ENCODE data around the gene ABCC9. TPM values are rescaled to one million over a fixed set of nuclear protein-coding genes. Genes with fewer than 3 reads are reported as not detected.
"Not testable (repeated sequence)": the region's sequence is repeated elsewhere in the genome, so short reads cannot be mapped to it uniquely, and the experiment has no call there.

Gene ABCC9
- total and polyA plus RNA-seq, 10 donors: 0.42 to 21.8 (median 14.2) TPM

GRCh38 chr12:21797539-21797938 is 143.7 kb downstream of the ABCC9 start:
- intact Hi-C loops (cut with DNase I; ENCODE audit: low total_unique reads): no loop called here

DNA sequence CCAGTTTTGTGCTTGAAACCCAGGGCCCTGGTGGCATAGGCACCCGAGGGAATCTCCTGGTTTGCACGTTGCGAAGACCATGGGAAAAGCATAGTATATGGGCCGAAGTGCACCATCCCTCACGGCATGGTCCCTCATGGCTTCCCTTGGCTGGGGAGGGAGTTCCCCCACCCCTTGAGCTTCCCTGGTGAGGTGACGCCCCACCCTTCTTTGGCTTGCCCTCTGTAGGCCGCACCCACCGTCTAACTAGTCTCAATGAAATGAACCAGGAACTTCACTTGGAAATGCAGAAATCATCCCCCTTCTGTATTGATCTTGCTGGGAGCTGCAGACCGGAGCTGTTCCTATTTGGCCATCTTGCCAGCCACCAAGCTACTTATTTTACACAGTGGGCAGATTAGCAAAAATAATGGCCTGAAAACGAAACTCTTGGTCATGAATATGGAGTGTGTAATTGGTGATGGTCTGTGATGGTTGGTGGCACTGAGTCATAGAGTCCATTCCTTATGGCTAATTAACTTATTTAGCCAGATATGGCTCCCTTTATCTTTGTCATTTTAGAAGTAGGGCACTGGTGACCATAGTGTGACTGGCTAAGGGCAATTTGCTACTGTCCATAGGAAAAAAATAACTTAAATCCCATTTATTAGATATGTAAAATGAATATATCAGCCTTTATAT is 145.4 kb downstream of the ABCC9 start:
- peaks cover 0 to 4% (median 0%) of the 10 kb centered on the region in 8 donors for H3K9me3 ChIP-seq
- no peak for TF ChIP-seq POLR2AphosphoS5 (IDR thresholded peaks at IDR 0.05)
- TF ChIP-seq, protein P1, sequence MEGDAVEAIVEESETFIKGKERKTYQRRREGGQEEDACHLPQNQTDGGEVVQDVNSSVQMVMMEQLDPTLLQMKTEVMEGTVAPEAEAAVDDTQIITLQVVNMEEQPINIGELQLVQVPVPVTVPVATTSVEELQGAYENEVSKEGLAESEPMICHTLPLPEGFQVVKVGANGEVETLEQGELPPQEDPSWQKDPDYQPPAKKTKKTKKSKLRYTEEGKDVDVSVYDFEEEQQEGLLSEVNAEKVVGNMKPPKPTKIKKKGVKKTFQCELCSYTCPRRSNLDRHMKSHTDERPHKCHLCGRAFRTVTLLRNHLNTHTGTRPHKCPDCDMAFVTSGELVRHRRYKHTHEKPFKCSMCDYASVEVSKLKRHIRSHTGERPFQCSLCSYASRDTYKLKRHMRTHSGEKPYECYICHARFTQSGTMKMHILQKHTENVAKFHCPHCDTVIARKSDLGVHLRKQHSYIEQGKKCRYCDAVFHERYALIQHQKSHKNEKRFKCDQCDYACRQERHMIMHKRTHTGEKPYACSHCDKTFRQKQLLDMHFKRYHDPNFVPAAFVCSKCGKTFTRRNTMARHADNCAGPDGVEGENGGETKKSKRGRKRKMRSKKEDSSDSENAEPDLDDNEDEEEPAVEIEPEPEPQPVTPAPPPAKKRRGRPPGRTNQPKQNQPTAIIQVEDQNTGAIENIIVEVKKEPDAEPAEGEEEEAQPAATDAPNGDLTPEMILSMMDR (IDR thresholded peaks at IDR 0.05 in 8 of 11, conservative IDR thresholded peaks at IDR 0.05 in 3 of 11): no peak
- TF ChIP-seq POLR2A (IDR thresholded peaks at IDR 0.05): no peak
- intact Hi-C loops (cut with DNase I; ENCODE audit: low total_unique reads): no loop called here

More at GRCh38 chr12:21797539-21797938, 143.7 kb downstream of the ABCC9 start:
- H3K9me3 ChIP-seq: peaks cover 0 to 4% (median 0%) of the 10 kb centered on the region in 8 donors
- H3K27ac ChIP-seq: no peak overlapping the region
- H3K4me1 ChIP-seq: no peaks in the 10 kb centered on the region
- H3K4me3 ChIP-seq: no peak overlapping the region
- 74 to 85% (median 84%) methylated on average over 1 of the region's 1 CpG for WGBS, 5 donors
- peaks cover 0 to 14% (median 0%) of the 10 kb centered on the region in 7 donors for H3K27me3 ChIP-seq (replicated peaks in 1 of 7)
- TF ChIP-seq, protein P1 (IDR thresholded peaks at IDR 0.05 in 8 of 11, conservative IDR thresholded peaks at IDR 0.05 in 3 of 11): no peak
- TF ChIP-seq POLR2AphosphoS5 (IDR thresholded peaks at IDR 0.05) (no peak), POLR2A (IDR thresholded peaks at IDR 0.05) (no peak)
- DNase-seq: no peak
- H3K36me3 ChIP-seq: no peaks in the 10 kb centered on the region

DNA sequence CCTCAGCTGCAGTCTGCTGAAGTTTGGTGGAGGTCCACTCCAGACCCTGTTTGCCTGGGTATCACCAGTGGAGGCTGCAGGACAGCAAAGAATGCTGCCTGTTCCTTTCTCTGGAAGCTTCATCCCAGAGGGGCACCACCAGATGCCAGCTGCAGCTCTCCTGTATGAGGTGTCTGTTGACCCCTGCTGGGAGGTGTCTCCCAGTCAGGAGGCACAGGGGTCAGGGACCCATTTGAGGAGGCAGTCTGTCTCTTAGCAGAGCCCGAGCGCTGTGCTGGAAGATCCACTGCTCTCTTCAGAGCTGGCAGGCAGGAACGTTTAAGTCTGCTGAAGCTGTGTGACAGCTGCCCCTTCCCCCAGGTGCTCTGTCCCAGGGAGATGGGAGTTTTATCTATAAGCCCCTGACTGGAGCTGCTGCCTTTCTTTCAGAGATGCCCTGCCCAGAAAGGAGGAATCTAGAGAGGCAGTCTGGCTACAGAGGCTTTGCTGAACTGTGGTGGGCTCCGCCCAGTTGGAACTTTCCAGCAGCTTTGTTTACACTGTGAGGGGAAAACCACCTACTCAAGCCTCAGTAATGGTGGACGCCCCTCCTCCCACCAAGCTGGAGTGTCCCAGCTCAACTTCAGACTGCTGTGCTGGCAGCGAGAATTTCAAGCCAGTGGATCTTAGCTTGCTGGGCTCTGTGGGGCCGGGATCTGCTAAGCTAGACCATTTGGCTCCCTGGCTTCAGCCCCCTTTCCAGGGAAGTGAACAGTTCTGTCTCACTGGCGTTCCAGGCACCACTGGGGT is 146.2 kb downstream of the ABCC9 start:
- H3K27ac ChIP-seq; intact Hi-C loops (cut with DNase I; ENCODE audit: low total_unique reads); H3K36me3 ChIP-seq; H3K4me3 ChIP-seq; H3K9me3 ChIP-seq; H3K4me1 ChIP-seq; DNase-seq: not testable (repeated sequence)
- peaks cover 0 to 14% (median 0%) of the 10 kb centered on the region in 7 donors for H3K27me3 ChIP-seq (replicated peaks in 1 of 7)
- 69 to 84% (median 81%) methylated on average over 4 to 8 of the region's 8 CpGs for WGBS, 5 donors

More for the DNA sequence above, 145.4 kb downstream of the ABCC9 start:
- Histone ChIP-seq H3K27me3 (replicated peaks in 1 of 7) (peaks cover 0 to 14% (median 0%) of the 10 kb centered on the region in 7 donors), H3K27ac (no peak overlapping the region), H3K4me3 (no peak overlapping the region), H3K36me3 (no peaks in the 10 kb centered on the region), H3K4me1 (no peaks in the 10 kb centered on the region)
- WGBS, 5 donors: 85 to 92% (median 91%) methylated on average over 9 to 10 of the region's 10 CpGs
- no peak for DNase-seq

GRCh38 chr12:21789687-21790086 is 151.5 kb downstream of the ABCC9 start:
- peaks cover 0 to 10% (median 0%) of the 10 kb centered on the region in 6 donors for H3K4me1 ChIP-seq
- peaks cover 0 to 13% (median 4%) of the 10 kb centered on the region in 8 donors for H3K9me3 ChIP-seq
- H3K27ac ChIP-seq; intact Hi-C loops (cut with DNase I; ENCODE audit: low total_unique reads); H3K27me3 ChIP-seq (replicated peaks in 1 of 7); H3K4me3 ChIP-seq; DNase-seq; H3K36me3 ChIP-seq: not testable (repeated sequence)
- WGBS, 5 donors: 78 to 85% (median 80%) methylated on average over 4 of the region's 4 CpGs

All from spleen (tissue), 11 donors.